Measurements from ENCODE around the gene LDLRAD3. TPM values are rescaled to one million over a fixed set of nuclear protein-coding genes. Genes with fewer than 3 reads are reported as not detected.

The LDLRAD3 gene
- total RNA-seq, 1 donor from 2014 or later, result 7.7 TPM

GRCh38 chr11:36088266-36088972 is 144.6 kb downstream of the LDLRAD3 start:
- no peaks in the 10 kb centered on the region for H3K9me3 ChIP-seq
- TF ChIP-seq CTCF (IDR thresholded peaks at IDR 0.05), result no peak
- H3K4me3 ChIP-seq, result no peak overlapping the region
- no peak for ATAC-seq
- DNase-seq, result no peak
- H3K27ac ChIP-seq, result no peak overlapping the region
- no peaks in the 10 kb centered on the region for H3K36me3 ChIP-seq
- peaks cover 6% of the 10 kb centered on the region for H3K4me1 ChIP-seq
- intact Hi-C loops (cut with DNase I), result no loop called here
- H3K27me3 ChIP-seq (ENCODE audit: low read depth), result no peaks in the 10 kb centered on the region

- DNase-seq, result no peak
- no peak for TF ChIP-seq CTCF (IDR thresholded peaks at IDR 0.05)
- no peak overlapping the region for H3K27ac ChIP-seq
- peaks cover 6% of the 10 kb centered on the region for H3K4me1 ChIP-seq
- no peaks in the 10 kb centered on the region for H3K9me3 ChIP-seq
- no peaks in the 10 kb centered on the region for H3K27me3 ChIP-seq (ENCODE audit: low read depth)
- intact Hi-C loops (cut with DNase I), result no loop called here
- H3K4me3 ChIP-seq, result no peak overlapping the region
- ATAC-seq, result no peak
- no peaks in the 10 kb centered on the region for H3K36me3 ChIP-seq
Measured at GRCh38 chr11:36089920-36090319, 146.1 kb downstream of the LDLRAD3 start.

GRCh38 chr11:36090356-36091109 is 146.7 kb downstream of the LDLRAD3 start:
- no peaks in the 10 kb centered on the region for H3K27me3 ChIP-seq (ENCODE audit: low read depth)
- TF ChIP-seq CTCF (IDR thresholded peaks at IDR 0.05), result no peak
- intact Hi-C loops (cut with DNase I), result no loop called here
- no peak overlapping the region for H3K27ac ChIP-seq
- DNase-seq, result no peak
- ATAC-seq, result no peak
- no peak overlapping the region for H3K4me3 ChIP-seq
- no peaks in the 10 kb centered on the region for H3K9me3 ChIP-seq
- H3K4me1 ChIP-seq, result peaks cover 6% of the 10 kb centered on the region
- no peaks in the 10 kb centered on the region for H3K36me3 ChIP-seq

- no peak for DNase-seq
- H3K4me3 ChIP-seq, result no peak overlapping the region
- no peaks in the 10 kb centered on the region for H3K27me3 ChIP-seq (ENCODE audit: low read depth)
- intact Hi-C loops (cut with DNase I), result no loop called here
- TF ChIP-seq CTCF (IDR thresholded peaks at IDR 0.05), result no peak
- H3K27ac ChIP-seq, result no peak overlapping the region
- no peaks in the 10 kb centered on the region for H3K36me3 ChIP-seq
- no peaks in the 10 kb centered on the region for H3K9me3 ChIP-seq
- H3K4me1 ChIP-seq, result peaks cover 6% of the 10 kb centered on the region
- no peak for ATAC-seq
Measured at GRCh38 chr11:36091256-36091811, 147.5 kb downstream of the LDLRAD3 start.

- no peak for ATAC-seq
- Histone ChIP-seq H3K27me3 (ENCODE audit: low read depth) (no peaks in the 10 kb centered on the region), H3K36me3 (no peaks in the 10 kb centered on the region), H3K9me3 (no peaks in the 10 kb centered on the region), H3K4me3 (no peak overlapping the region), H3K27ac (no peak overlapping the region), H3K4me1 (peaks cover 6% of the 10 kb centered on the region)
- DNase-seq, result no peak
- intact Hi-C loops (cut with DNase I), result no loop called here
- no peak for TF ChIP-seq CTCF (IDR thresholded peaks at IDR 0.05)
Measured at GRCh38 chr11:36092314-36093030, 148.6 kb downstream of the LDLRAD3 start.

All from lower lobe of right lung (tissue), 2 donors.